Activated T-cell treated with anti-CD3 and anti-CD28 coated beads for 1 hour (primary cell): ENCODE measurements around the gene NPM3.

Experiments used
- DNase-seq: peaks from one replicate; pipeline ENCODE4 v3.0.0-alpha.2; 2020; ENCODE audit warnings: low read depth

The NPM3 gene, protein sequence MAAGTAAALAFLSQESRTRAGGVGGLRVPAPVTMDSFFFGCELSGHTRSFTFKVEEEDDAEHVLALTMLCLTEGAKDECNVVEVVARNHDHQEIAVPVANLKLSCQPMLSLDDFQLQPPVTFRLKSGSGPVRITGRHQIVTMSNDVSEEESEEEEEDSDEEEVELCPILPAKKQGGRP

DNA sequence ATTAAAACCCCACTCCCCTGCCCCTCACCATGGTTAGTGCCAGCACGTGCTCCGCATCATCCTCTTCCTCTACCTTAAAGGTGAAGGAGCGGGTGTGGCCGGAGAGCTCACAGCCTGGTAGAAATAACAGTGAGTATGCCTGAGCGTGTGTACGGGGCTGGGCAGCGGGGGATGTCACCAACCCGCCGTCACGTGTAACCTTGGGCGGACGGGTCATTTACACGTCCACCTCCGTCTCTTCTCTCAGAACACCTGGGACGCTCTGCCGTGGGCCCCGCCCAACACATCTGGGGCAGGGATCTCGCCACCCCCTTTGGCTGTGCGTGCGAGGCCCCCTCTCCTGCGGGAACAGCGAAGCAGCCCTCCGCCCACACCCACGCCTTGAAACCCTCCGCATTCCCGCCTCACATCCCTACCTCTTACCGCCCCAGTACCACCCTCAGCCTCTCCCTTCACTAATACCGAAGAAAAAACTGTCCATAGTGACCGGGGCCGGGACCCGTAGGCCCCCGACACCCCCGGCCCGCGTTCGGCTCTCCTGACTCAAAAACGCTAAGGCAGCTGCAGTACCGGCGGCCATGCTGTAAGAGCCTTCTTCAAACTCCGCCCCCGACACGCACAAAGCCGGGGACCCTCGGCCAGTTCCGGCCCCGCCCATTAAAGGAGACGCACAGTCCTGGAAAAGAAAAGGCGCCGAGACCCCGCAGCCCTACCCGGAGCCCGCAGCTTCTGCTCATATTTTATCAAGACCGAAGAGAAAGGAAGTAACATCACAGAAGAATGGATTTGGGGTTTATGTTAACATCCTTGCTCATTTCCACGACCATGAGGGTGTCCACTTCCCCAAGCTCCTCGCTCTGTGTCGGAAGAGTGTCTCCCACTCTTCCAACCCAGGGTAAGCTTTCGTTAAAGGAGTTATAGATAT, at the start of gene NPM3:
NPM3 (minus strand) TSS at position 636 of the 925 bp plus-strand sequence; CDS start at position 580, 56 bp downstream.
- DNase-seq = peak; percentile 77

DNA sequence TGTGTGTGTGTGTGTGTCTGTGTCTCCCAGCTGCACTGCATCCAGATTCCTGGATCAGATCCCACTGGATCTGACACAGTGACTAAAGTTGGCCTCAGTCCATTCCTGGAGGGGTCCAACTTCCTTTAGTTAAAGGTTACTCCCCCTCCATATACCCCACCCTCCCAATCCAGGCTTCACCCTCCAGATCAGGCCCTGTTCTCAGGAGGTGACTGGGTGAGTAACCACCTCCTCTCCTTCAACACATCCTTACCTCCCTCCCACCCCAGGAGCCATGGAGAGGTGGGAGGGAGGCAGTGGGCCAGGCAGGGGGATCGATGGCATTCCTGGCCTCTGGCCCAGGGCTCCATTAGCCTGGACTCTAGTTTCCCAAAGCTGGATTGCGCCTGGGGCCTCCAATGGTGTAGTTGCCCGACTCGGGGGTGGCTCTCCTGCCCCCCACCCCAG, 49.1 kb upstream of the NPM3 start:
- no peak for DNase-seq

DNA sequence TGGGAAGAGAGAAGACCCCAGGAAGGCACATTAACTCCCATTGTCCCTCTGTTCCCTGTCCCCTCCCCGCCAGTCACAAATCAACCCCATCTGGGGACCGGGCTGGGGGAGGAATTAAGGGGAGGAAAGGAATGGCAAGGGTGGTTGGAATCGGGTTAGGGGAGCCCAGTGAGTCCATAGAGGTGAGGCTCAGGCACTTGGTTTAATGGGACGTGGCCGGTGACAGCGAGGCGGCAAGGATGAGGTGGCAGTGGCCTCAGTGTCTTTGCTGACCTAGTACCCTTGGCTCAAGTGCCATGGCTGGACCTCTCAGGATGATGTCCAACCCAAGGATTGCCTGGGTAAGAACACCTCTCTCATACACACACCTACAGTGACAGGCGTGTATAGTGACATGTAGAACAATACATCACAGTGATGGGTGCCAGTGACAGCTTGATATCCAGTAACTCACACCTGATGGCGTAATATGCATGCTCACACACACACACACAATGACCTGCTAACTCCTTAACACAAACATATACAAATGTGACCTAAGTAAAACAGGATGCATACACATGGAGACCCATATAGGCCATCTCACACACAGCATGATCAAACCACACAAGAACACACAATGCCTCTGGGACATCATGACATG, 48.0 kb upstream of the NPM3 start:
- no peak for DNase-seq

DNA sequence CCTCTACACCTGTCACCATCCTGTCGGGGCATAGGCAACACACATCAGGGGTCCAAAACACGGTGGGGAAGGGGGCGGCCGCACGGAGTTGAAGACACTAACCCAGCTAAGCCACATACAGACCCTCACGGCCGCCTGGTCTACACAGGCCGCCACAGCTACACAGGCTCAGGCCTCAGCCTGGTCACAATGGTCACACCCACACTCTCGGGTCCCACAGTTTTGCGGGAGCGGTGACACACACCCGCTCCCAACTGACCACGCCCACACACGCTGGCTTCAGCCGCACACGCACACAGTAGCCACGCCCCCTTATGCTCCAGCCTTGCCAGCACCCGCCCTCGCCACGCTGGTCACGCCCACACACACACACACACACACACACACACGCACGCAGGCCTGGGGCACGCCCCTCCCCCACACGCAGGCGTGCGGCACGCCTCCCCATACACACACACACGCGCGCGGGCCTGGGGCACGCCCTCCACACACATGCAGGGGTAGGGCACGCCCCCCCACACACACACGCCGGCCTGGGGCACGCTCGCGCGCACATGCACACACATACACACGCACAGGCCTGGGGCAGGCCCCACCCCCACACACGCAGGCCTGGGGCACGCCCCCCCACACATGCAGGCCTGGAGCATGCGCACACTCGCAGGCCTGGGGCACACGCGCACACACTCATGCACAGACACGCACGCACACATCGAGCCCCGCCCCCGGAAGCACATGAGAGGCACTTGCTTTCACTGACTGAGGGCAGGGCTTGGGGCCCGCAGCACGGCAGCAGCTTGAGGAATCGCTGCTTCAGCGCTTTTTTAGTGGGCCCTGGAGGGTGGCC, 47.3 kb upstream of the NPM3 start:
- peak; percentile 94 for DNase-seq

DNA sequence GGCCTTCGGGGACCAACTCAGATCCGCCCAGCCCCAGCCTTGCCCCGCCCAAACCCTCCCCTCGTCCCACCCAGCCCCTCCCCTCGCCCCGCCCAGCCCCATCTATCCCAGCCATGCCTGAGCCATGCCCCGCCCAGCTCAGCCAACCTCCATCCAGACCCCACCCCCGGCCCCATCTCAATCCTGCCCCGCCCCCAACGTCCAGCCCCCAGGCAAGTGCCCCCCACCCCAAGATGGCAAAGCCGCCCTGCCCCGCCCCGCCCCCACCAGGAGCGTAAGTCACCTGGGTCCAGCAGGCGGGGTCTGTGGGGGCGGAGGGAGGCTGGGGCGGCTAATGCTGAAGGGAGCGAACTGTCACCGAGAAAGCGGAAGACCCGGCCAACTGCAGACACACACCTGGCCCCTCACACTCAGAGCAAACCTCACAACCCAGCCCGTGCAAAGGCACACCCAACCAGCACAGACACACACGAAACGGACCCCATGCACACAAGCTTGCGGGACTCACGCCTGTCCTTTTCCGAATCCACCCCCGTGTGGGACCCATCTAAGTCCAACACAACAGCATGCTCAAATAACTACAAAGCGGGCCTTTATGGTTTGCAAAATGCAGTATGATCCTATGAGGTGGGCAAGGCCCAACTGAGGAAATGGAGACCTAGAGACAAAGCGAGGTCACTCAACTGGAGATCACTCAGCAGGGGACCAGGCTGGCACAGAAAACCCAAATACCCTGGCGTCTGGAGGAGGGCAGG, 46.5 kb upstream of the NPM3 start:
- peak; percentile 50 for DNase-seq

DNA sequence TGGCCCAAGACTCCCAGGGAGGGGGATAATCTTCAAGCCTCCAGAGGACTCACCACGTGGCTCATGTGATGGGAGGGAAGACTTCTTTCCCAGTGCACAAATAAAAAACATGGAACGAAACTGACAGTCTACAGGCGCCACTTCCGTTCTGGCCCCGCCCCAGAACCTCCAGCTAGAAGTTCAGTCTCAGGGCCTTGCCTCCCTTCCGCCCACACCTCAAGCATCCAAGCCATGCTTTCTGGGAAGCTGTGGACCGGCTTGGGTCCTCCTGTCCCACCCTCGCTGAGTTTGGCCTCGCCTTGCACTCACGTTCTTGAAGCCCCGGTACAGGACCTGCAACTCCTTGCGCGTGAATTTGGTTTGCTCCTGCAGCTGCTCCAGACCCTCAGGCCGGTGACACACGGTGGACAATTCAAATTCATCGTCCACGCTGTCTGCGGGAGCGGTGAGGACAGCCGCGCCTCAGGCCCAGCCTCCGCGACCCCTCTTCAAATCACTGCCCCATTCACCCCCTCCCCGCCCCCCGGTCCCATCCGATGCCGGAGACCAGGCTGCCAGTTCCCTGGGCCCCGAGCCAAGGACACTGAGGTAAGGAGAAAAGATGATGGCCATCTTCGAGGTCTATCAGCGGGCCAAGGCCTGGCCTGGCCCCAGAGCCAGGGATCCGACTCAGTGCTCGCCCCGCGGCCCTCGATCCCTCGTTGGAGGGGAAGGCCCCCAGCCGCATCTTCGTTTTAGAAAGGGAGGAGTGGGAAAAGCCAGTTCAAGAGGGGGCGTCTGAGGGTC, 45.7 kb upstream of the NPM3 start:
- DNase-seq = no peak

DNA sequence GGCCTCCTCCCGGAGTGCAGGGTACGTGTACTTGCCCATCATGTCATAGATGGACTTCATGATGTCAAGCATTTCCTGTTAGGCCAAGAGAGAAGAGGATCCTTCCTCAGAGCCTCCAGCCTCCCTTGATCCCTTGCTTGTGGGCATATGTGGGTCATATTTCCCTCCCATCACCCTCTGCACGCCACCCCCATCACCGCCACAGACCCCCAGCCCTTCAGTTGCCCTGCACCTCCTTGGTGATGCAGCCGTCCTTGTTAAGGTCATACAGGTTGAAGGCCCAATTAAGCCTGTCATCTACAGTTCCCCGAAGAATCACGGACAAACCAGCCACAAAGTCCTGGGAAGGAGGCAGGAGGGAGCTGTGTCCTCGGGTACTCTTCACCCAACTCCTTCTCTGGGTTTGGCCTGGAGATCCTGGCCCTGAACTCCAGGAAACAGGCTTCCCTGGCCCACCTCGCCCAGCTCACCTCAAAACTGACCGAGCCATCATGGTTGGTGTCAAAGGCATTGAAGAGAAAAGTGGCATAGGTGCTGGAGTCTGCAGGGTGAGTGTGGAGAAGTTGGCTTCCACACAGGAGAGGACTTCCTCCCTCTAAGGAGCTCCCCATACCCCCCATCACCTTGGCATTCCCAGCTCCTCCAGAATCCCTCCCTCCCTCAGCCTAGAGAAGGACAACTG, 44.8 kb upstream of the NPM3 start:
- no peak for DNase-seq

DNA sequence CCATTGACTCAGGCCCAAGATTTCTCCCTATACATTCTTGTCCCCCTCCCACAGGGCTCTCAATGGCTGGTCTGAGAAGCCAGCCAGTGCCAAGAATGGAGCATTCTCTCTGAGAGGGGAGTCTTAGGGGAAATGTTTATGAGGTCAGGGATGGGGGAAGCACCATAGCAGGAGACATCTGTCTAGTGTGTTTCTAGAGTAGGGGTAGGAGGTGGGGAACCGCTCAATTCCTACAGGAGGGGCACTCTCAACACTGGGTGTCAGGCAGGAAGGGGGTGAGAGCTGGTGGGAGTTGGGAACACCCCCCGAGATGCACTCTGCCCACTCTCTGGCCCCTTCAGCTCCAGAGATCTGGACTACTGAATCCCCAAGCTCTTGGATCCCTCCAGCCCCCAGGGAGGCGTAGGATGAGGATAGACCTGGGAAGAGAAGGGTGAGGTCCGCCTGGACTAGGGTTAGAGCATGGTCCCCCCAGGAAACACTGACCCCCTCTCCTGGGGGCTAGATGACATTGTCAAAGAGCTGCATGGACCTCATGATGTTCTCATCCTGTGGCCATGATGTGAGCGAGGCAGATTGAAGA, 43.7 kb upstream of the NPM3 start:
- no peak for DNase-seq

DNA sequence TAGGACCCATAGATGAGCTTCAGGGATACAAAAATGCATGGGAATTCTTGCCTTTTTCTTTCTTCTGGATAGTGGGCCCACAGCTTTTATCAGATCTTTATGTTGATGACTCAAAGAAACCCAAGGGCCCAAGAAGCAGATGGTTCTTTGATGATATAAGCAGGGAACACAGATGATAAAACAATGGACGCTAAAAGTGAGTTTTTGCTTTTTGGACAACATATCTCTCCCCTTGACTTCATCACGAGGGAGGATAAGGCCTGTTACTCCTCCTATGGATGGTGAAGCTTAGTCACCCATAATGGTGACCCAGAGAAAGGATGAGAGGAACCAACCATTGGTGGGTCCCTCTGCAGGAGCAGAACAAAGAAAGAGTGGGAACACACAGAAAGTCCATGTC, 41.5 kb upstream of the NPM3 start:
- no peak for DNase-seq

DNA sequence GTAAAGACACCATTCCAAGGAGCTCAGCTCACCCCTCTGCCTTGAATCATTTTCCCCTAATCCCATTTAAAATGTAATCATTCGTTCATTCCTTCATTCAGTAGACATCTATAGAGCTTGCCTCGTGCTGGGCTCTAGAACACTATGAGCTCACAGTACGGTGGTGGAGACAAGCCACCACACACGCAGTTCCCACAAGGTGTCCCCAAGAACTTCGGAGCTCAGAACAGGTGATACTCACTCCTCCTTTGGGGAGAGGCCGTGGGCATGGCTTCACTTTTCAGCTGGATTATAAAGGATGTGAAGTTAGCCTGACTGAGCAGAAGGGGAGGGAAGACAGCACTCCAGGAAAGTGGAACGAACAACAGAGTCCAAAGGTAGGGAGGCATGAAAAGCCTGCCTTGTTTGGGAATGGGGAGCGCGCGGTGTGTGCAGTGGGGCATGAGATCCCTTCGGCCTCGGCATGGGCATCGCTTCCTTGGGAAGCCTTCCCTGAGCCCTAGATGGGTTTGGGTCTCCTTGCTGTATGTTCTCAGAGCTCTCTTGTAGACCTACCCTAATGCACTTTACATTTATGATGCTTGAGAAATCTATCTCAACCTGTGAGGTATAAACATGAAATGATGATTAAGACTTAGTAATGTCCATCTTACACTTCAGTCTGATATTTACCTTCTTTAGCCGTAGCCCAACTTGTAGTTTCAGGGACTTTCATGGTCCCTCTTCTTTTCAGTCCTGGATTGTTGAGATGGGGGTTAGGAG, 35.8 kb upstream of the NPM3 start:
- no peak for DNase-seq

DNA sequence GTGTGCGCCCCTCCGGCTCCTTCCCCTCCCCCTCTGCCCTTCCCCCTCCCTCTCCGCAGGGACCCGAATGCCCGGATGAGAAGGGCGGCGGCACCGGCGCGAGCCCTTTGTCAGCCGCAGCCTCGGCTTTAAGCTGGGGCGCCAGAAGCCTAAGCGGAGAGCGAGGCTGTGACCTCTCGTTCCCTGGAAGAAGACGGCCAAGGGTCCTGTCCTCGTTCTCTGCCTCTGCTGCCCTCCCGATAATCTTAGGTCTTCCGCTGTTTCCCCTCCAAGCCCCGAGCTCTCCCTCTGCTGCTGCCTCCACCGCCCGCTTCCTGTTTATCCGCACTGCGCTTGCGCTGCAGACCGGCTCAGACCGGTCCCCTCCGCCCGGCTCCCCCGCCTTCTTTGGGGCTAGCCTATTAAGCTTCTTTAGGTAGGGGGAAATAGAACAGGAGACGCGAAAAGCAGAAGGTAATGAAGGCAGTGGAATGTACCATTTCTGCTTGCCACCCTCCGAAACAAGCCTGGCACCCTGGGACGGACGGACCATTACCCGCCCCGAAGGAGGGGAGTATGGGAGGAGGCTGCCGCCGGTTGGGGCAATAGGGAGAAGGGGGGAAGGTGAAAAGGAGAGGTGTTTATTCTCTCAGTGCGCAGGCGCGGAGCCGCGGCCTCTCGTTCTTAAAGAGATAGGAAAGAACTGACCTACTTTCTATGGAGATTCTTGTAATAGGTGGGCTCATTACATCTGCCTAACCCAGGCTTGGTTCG, 35.0 kb upstream of the NPM3 start, which contains the start of gene OGA:
OGA (minus strand) TSS at position 326 of the 753 bp plus-strand sequence. CDS start 422 bp downstream, outside the sequence.
- DNase-seq = peak; percentile 97

DNA sequence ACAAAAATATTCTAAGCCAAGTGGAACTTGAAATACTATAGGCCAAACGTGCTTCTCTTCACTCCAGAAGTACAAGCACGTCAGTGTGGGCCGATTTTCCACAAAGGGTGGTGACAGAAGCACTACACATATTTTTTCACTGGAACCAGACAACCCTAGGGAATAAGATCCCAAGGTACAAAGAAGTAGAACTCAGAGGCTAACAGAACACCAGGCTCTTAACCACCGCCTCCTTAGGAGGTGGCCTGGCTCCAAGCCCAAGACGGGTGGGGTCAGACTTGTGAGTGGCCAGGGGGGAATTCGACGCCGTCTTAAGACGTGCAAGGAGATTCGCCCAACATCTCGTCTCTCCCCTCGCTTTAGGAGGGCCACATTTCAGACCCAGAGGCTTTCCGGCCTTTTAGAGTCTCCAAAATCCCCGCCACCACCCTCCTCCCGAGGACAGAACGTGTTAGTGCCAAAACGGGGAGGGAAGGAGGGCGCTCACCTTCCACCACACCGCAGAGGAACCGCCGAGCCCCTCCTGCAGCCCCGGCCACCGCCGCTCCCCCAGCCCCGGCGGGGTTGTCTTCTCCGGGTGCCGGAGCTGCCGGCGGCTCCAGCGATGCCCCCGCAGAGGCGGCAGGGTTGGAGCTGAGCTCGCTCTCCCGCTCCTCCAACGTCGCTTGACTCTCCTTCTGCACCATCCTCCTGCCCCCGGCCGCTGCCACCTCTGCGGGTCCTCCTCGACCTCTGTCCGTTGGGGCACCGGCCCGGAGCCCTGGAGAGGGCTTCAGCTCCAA, 34.3 kb upstream of the NPM3 start:
- no peak for DNase-seq

DNA sequence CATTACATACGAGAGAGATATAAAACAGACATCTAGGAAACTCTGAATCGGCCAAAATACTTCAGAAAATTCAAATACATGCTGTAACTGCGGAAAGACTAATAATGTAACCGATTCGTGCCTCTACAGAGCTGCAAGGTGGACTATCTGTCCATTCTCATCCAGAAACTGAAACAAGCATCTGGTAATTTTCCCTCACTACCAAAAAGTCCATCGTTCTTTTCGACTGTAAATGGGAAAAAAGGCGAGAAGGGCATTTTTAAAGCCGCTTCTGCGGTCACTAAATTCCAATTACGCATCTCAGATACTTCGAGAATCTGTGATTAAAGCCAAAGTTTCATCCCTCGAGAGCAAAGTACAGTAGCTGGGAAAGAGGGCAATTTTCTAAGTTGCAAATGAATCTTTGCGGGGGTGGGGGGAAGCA, 33.7 kb upstream of the NPM3 start:
- no peak for DNase-seq

DNA sequence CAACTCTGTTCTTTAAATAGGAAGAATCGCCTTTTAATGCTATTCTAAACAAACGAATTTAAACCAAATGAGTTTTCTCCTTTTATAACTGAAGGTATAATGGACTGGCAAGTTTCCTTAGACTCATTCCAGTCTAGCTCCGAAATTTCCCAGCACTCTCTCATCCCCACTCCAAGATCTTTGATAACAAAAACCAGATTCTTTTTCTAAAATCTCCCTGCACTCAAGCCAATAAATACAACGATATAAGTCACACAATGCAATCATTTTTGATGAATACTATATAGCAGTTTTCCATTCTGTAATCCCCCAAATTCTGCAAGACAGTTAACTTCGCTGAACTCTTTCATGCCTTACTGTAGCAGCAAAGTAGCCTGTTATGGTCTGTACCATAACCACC, 33.1 kb upstream of the NPM3 start:
- DNase-seq = no peak

DNA sequence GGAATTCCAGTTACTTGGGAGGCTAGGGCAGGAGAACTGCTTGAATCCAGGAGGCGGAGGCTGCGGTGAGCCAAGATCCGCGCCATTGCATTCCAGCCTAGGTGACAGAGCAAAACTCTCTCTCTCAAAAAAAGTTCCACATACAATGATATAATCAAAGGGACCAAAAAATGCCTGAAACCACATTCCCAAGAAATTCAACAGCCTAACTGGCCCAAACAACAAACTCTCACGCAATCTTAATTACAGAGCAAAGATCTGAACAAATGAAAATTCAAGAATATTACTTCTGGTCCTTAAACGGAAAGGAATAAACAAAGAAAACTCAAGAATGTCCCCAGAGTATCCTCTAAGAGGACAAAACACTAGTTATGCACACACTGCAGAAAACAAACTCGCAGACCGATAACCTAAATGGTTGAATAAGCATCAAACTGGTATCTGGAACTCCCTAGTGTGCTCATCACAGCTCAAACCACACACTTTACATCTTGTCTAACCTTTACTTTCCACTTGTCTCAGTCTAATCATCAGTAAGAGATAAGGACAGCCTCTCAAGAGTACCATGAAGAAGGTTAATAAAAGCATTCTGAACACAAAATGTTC, 31.3 kb upstream of the NPM3 start:
- no peak for DNase-seq

DNA sequence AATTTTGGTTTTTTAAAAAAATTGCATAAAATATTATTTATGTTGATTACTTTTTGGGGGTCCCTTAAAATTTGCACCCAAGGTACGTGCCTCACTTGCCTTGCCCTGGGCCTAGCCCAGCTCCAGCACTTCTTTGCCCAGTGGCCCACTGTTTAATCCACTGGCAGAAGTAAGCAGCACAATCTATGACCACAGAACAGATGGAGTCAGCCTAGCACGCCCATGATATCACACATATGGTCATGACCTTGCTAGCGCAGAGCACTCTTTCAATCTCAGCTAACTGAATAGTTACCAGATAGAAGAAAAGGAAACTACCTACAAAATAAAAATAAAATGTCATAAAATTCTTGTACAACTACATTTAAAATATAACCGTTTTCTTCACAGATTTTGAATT, 29.4 kb upstream of the NPM3 start:
- no peak for DNase-seq

DNA sequence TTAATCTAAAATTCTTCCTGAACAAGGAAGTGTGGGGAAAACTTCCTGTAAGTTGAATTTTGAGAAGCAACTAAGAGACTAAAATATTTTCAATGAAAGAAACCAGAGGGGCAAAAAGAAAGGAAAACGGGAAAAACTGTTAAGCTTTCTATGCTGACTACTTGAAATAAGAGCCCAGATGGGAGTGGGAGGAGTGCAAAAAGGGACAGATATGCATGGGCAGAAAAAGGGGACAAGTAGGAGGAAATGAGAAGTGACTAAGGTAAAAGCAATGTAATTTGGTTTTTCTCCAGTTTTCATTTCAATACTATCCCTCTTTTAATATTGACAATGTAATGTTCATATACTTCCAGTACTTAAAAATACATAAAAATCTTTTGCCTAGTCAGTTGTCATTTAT, 23.9 kb upstream of the NPM3 start:
- no peak for DNase-seq
